HEK293T (cell line): ENCODE measurements around the gene PRR29.

Experiments
- BHLHE40 ChIP-seq: fragments of 450-650 bp; IDR thresholded peaks from 2 replicates; pipeline ENCODE4 v1.6.1; 2016; ENCODE audit warnings: mild to moderate bottlenecking, moderate library complexity, borderline replicate concordance
- CTBP1 ChIP-seq: fragments of 450-650 bp; IDR thresholded peaks from 2 replicates; pipeline ENCODE4 v1.6.1; 2016; ENCODE audit warnings: borderline replicate concordance
- FOXA1 ChIP-seq: fragments of 450-650 bp; IDR thresholded peaks from 2 replicates; pipeline ENCODE4 v1.6.1; 2016; ENCODE audit warnings: mild to moderate bottlenecking
- L3MBTL2 ChIP-seq: fragments of 450-650 bp; conservative IDR thresholded peaks from 2 replicates; pipeline ENCODE4 v1.6.1; 2016; ENCODE audit warnings: mild to moderate bottlenecking
- NFRKB ChIP-seq: fragments of 450-650 bp; IDR thresholded peaks from 2 replicates; pipeline ENCODE4 v1.6.1; 2016; ENCODE audit warnings: mild to moderate bottlenecking, moderate library complexity
- SP1 ChIP-seq: fragments of 450-650 bp; IDR thresholded peaks from 2 replicates; pipeline ENCODE4 v1.6.1; 2017
- SUZ12 ChIP-seq: fragments of 450-650 bp; IDR thresholded peaks from 2 replicates; pipeline ENCODE4 v1.6.1; 2016; ENCODE audit warnings: mild to moderate bottlenecking
- ZNF384 ChIP-seq: fragments of 450-650 bp; IDR thresholded peaks from 2 replicates; pipeline ENCODE4 v1.6.1; 2016
- TF ChIP-seq, protein P1 (sequence below): fragments of 450-650 bp; IDR thresholded peaks from 2 replicates; pipeline ENCODE4 v1.6.1; 2016

DNA sequence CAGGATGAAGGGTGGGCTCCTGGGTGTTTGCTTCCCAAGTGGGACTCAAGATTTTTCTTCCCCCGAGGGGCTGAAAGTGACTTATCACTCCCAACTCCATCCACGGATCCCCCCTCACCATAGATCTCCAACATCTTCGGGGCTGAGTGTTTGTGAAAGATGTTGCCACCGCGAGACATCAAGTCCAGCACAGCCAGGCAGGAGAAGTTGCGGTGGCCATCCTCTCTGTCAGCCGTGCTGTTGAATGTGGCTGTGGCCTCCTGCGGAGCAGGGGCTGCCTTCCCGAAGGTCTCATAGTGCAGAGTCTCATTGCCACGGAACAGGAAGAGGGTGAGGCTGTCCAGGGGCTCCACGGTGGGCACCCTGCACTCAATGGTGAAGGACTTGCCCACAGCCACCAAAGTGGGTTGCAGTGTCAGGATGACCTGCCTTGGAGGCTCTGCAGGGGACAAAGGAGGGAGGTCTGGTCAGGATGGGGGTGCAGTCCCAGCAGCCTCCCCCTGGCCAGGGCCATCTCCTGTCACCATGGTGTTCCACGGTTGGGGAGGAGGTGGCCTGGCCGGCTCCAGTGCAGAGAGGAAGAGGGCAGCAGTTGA, 5.5 kb downstream of the PRR29 start:
- no peak for TF ChIP-seq BHLHE40
- no peak for TF ChIP-seq SUZ12
- TF ChIP-seq, protein P1, sequence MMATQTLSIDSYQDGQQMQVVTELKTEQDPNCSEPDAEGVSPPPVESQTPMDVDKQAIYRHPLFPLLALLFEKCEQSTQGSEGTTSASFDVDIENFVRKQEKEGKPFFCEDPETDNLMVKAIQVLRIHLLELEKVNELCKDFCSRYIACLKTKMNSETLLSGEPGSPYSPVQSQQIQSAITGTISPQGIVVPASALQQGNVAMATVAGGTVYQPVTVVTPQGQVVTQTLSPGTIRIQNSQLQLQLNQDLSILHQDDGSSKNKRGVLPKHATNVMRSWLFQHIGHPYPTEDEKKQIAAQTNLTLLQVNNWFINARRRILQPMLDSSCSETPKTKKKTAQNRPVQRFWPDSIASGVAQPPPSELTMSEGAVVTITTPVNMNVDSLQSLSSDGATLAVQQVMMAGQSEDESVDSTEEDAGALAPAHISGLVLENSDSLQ: no peak
- TF ChIP-seq CTBP1: no peak
- no peak for TF ChIP-seq FOXA1
- no peak for TF ChIP-seq L3MBTL2
- no peak for TF ChIP-seq ZNF384
- TF ChIP-seq NFRKB: no peak
- TF ChIP-seq SP1: no peak
